CD4-positive, alpha-beta T cell treated with Interleukin-17A for 1 hour (primary cell): ENCODE results near the gene ITIH4.

Experiments used
- DNase-seq: peaks from one replicate; pipeline ENCODE4 v3.0.0-alpha.2; 2020

The ITIH4 gene

GRCh38 chr3:52830535-52831258 lies at the start of gene ITIH4:
ITIH4 (minus strand) TSS chr3:52830672; CDS start chr3:52830642, 30 bp downstream.
- no peak for DNase-seq

GRCh38 chr3:52880047-52880446 lies 49.6 kb upstream of the ITIH4 start:
- DNase-seq, result no peak

GRCh38 chr3:52879581-52879980 lies 49.1 kb upstream of the ITIH4 start:
- no peak for DNase-seq

GRCh38 chr3:52879090-52879489 lies 48.6 kb upstream of the ITIH4 start:
- DNase-seq, result no peak

- no peak for DNase-seq
These were observed 46.6 kb upstream of the ITIH4 start for GRCh38 chr3:52877085-52877484.

- DNase-seq, result no peak
These were observed 44.6 kb upstream of the ITIH4 start for GRCh38 chr3:52874864-52875587.

GRCh38 chr3:52874160-52874701 lies 43.8 kb upstream of the ITIH4 start:
- no peak for DNase-seq

GRCh38 chr3:52873433-52874159 lies 43.1 kb upstream of the ITIH4 start:
- DNase-seq, result no peak

GRCh38 chr3:52872245-52872644 lies 41.8 kb upstream of the ITIH4 start:
- DNase-seq, result no peak

GRCh38 chr3:52871761-52872160 lies 41.3 kb upstream of the ITIH4 start:
- DNase-seq, result no peak

- no peak for DNase-seq
These were observed 40.0 kb upstream of the ITIH4 start for GRCh38 chr3:52870471-52870870.

GRCh38 chr3:52866427-52866826 lies 36.0 kb upstream of the ITIH4 start:
- no peak for DNase-seq

GRCh38 chr3:52865994-52866393 lies 35.5 kb upstream of the ITIH4 start:
- no peak for DNase-seq

- DNase-seq, result no peak
These were observed 29.9 kb upstream of the ITIH4 start for GRCh38 chr3:52860424-52860768.

- DNase-seq, result no peak
These were observed 29.4 kb upstream of the ITIH4 start for GRCh38 chr3:52859686-52860423.

GRCh38 chr3:52857864-52858263 lies 27.4 kb upstream of the ITIH4 start:
- no peak for DNase-seq

- no peak for DNase-seq
These were observed 26.7 kb upstream of the ITIH4 start for GRCh38 chr3:52857133-52857532.

GRCh38 chr3:52856666-52857065 lies 26.2 kb upstream of the ITIH4 start:
- DNase-seq, result no peak

GRCh38 chr3:52854013-52854412 lies 23.5 kb upstream of the ITIH4 start:
- no peak for DNase-seq

GRCh38 chr3:52852419-52852818 lies 21.9 kb upstream of the ITIH4 start:
- no peak for DNase-seq

- DNase-seq, result peak; percentile 35
These were observed 20.9 kb upstream of the ITIH4 start for GRCh38 chr3:52851348-52851747.

GRCh38 chr3:52849656-52850055 lies 19.2 kb upstream of the ITIH4 start:
- no peak for DNase-seq

- DNase-seq, result no peak
These were observed 18.1 kb upstream of the ITIH4 start for GRCh38 chr3:52848617-52849016.
